HG03521 (cell line): Measurements from ENCODE around the gene CLIP4.
"Not testable (repeated sequence)": the region's sequence is repeated elsewhere in the genome, so short reads cannot be mapped to it uniquely, and the experiment has no call there.

Experiments
- ATAC-seq: cut with Tn5 transposase; IDR thresholded peaks from one replicate; pipeline ENCODE4 v1.9.1; 2021; ENCODE audit warnings: mild to moderate bottlenecking, moderate library complexity; ENCODE audit not compliant: unreplicated experiment

The CLIP4 gene

GRCh38 chr2:29097569-29097968, 17.6 kb upstream of the CLIP4 start:
- no peak for ATAC-seq

- no peak for ATAC-seq
Measured at GRCh38 chr2:29100564-29100963, 14.7 kb upstream of the CLIP4 start.

GRCh38 chr2:29104688-29105087, 10.5 kb upstream of the CLIP4 start:
- no peak for ATAC-seq

- ATAC-seq: no peak
Measured at GRCh38 chr2:29105375-29105774, 9.8 kb upstream of the CLIP4 start.

- ATAC-seq: no peak
Measured at GRCh38 chr2:29106256-29106655, 9.0 kb upstream of the CLIP4 start.

GRCh38 chr2:29106980-29107388, 8.2 kb upstream of the CLIP4 start:
- no peak for ATAC-seq

GRCh38 chr2:29107547-29107946, 7.7 kb upstream of the CLIP4 start:
- ATAC-seq: not testable (repeated sequence)

- no peak for ATAC-seq
Measured at GRCh38 chr2:29108225-29108624, 7.0 kb upstream of the CLIP4 start.

- ATAC-seq: no peak
Measured at GRCh38 chr2:29109246-29109645, 6.0 kb upstream of the CLIP4 start.

- ATAC-seq: no peak
Measured at GRCh38 chr2:29110916-29111535, 4.2 kb upstream of the CLIP4 start.

- ATAC-seq: no peak
Measured at GRCh38 chr2:29112379-29112778, 2.8 kb upstream of the CLIP4 start.

- ATAC-seq: no peak
Measured at GRCh38 chr2:29113027-29113686, 2.1 kb upstream of the CLIP4 start.

GRCh38 chr2:29113891-29114321, 1.3 kb upstream of the CLIP4 start:
- ATAC-seq: no peak

- no peak for ATAC-seq
Measured at GRCh38 chr2:29114586-29114945, 649 bp upstream of the CLIP4 start.

GRCh38 chr2:29115797-29116781, 874 bp downstream of the CLIP4 start:
- ATAC-seq: peak; percentile 32

GRCh38 chr2:29117636-29118303, 2.6 kb downstream of the CLIP4 start:
- no peak for ATAC-seq

- ATAC-seq: no peak
Measured at GRCh38 chr2:29119211-29119610, 4.0 kb downstream of the CLIP4 start.

- ATAC-seq: no peak
Measured at GRCh38 chr2:29120846-29121245, 5.6 kb downstream of the CLIP4 start.

- no peak for ATAC-seq
Measured at GRCh38 chr2:29123617-29124349, 8.6 kb downstream of the CLIP4 start.

GRCh38 chr2:29124504-29124903, 9.3 kb downstream of the CLIP4 start:
- ATAC-seq: no peak
